Measurements from ENCODE around the gene MDFIC. TPM values are rescaled to one million over a fixed set of nuclear protein-coding genes. Genes with fewer than 3 reads are reported as not detected.

The MDFIC gene
- polyA plus RNA-seq, 1 of the 3 experiments (the other 2 are of a cell fraction), result 2.8 TPM

DNA sequence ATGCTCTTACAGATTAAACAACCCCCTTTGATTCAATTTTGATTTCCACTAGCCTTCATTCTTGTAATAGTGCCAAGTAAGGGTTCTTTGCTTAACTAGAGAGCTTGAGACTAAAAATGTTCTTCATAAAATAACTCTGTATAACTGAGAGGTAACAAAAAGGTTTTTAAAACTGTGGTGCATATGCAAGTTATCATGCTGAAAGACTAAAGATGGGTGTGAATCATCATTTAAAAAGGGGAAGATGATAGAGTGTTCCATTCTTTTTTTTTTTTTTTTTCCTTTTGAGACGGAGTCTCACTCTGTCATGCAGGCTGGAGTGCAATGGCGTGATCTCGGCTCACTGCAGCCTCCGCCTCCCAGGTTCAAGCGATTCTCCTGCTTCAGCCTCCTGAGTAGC is 11.1 kb downstream of the MDFIC start:
- DNase-seq, result no peak

DNA sequence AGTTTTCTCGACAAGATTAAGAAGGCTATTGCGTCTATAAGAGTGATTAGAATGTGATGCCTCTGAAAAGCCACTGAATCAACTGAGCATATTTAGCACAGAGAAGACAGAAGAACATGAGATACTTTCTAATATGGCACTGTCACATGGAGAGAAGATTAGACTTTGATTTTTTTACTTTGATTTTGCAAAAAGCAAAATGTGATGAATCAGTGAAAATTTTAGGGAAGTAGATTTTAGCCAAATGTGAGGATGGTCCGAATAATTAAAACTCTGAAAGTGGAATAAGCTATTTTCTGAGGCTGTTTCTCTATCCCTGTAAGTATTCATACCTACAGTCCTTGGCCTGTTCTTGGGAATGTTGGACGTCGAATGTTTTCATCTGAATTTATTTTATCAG is 11.8 kb downstream of the MDFIC start:
- Histone ChIP-seq H3K4me3 (ENCODE audit: low read depth in 2 of 2, low read length in 1 of 2) (no peak overlapping the region), H3K27me3 (ENCODE audit: insufficient read depth) (no peaks in the 10 kb centered on the region), H3F3A (replicated peaks; ENCODE audit: insufficient read depth) (no peaks in the 10 kb centered on the region), H3K79me2 (ENCODE audit: insufficient read depth) (no peaks in the 10 kb centered on the region), H3K4me1 (ENCODE audit: control insufficient read depth in 1 of 2, insufficient read depth in 2 of 2, low read depth in 1 of 2, low read length in 1 of 2) (peaks cover 0 to 5% of the 10 kb centered on the region in 2 experiments; a peak in 2 of 4 replicates), H3K4me2 (no peak overlapping the region), H3K27ac (ENCODE audit: low read depth in 2 of 2, low read length in 1 of 2) (no peak overlapping the region), H3K9ac (no peak overlapping the region), H3K9me3 (no peaks in the 10 kb centered on the region), H3K9me2 (no peaks in the 10 kb centered on the region), H4K20me1 (ENCODE audit: insufficient read depth) (no peaks in the 10 kb centered on the region), H3K36me3 (replicated peaks in 1 of 2; ENCODE audit: control insufficient read depth in 1 of 2, insufficient read depth in 2 of 2, low read length in 1 of 2) (no peaks in the 10 kb centered on the region), H2AFZ (ENCODE audit: low read depth) (no peak overlapping the region)
- DNase-seq, result no peak
- no peak for TF ChIP-seq CHD2 (IDR thresholded peaks at IDR 0.05; ENCODE audit: low read length, partially characterized antibody)
- POLR2A ChIA-PET, result no interaction called here
- WGBS (ENCODE audit: low lambda C conversion rate), result 17% methylated on average over 5 of the region's 5 CpGs
- CTCF ChIA-PET, result no interaction called here

More for the DNA sequence above, 11.1 kb downstream of the MDFIC start:
- ChIA-PET POLR2A (no interaction called here), CTCF (interaction anchor here (1.0 kb wide), 1 partner anchor 10 kb away, joined by 3 read pairs; no protein-coding TSS in a partner anchor)
- no peaks in the 10 kb centered on the region for H3K36me3 ChIP-seq (replicated peaks in 1 of 2; ENCODE audit: control insufficient read depth in 1 of 2, insufficient read depth in 2 of 2, low read length in 1 of 2)
- H3K4me1 ChIP-seq (ENCODE audit: control insufficient read depth in 1 of 2, insufficient read depth in 2 of 2, low read depth in 1 of 2, low read length in 1 of 2), result peaks cover 0 to 5% of the 10 kb centered on the region in 2 experiments; a peak in 2 of 4 replicates
- H2AFZ ChIP-seq (ENCODE audit: low read depth), result no peak overlapping the region
- H3K4me2 ChIP-seq, result no peak overlapping the region
- no peaks in the 10 kb centered on the region for H3F3A ChIP-seq (replicated peaks; ENCODE audit: insufficient read depth)
- H4K20me1 ChIP-seq (ENCODE audit: insufficient read depth), result no peaks in the 10 kb centered on the region
- no peak overlapping the region for H3K27ac ChIP-seq (ENCODE audit: low read depth in 2 of 2, low read length in 1 of 2)
- no peaks in the 10 kb centered on the region for H3K27me3 ChIP-seq (ENCODE audit: insufficient read depth)
- H3K9me2 ChIP-seq, result no peaks in the 10 kb centered on the region
- H3K9me3 ChIP-seq, result no peaks in the 10 kb centered on the region
- 2% methylated on average over 5 of the region's 5 CpGs for WGBS (ENCODE audit: low lambda C conversion rate)
- no peak overlapping the region for H3K4me3 ChIP-seq (ENCODE audit: low read depth in 2 of 2, low read length in 1 of 2)
- no peak overlapping the region for H3K9ac ChIP-seq
- H3K79me2 ChIP-seq (ENCODE audit: insufficient read depth), result no peaks in the 10 kb centered on the region
- TF ChIP-seq YY1 (IDR thresholded peaks at IDR 0.05; ENCODE audit: low read depth) (no peak), FOXM1 (IDR thresholded peaks at IDR 0.05; ENCODE audit: low read depth) (no peak), GATA2 (CRISPR knock-in tag; IDR thresholded peaks at IDR 0.05) (no peak), ELF1 (IDR thresholded peaks at IDR 0.05) (no peak), MXI1 (IDR thresholded peaks at IDR 0.05; ENCODE audit: low read depth, low read length) (no peak), JUND (IDR thresholded peaks at IDR 0.05) (no peak), RAD21 (IDR thresholded peaks at IDR 0.05; ENCODE audit: low read length) (no peak)
- TF ChIP-seq, protein P1, sequence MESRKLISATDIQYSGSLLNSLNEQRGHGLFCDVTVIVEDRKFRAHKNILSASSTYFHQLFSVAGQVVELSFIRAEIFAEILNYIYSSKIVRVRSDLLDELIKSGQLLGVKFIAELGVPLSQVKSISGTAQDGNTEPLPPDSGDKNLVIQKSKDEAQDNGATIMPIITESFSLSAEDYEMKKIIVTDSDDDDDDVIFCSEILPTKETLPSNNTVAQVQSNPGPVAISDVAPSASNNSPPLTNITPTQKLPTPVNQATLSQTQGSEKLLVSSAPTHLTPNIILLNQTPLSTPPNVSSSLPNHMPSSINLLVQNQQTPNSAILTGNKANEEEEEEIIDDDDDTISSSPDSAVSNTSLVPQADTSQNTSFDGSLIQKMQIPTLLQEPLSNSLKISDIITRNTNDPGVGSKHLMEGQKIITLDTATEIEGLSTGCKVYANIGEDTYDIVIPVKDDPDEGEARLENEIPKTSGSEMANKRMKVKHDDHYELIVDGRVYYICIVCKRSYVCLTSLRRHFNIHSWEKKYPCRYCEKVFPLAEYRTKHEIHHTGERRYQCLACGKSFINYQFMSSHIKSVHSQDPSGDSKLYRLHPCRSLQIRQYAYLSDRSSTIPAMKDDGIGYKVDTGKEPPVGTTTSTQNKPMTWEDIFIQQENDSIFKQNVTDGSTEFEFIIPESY (IDR thresholded peaks at IDR 0.05; ENCODE audit: borderline replicate concordance, low read depth), result no peak
- TF ChIP-seq, protein P2, sequence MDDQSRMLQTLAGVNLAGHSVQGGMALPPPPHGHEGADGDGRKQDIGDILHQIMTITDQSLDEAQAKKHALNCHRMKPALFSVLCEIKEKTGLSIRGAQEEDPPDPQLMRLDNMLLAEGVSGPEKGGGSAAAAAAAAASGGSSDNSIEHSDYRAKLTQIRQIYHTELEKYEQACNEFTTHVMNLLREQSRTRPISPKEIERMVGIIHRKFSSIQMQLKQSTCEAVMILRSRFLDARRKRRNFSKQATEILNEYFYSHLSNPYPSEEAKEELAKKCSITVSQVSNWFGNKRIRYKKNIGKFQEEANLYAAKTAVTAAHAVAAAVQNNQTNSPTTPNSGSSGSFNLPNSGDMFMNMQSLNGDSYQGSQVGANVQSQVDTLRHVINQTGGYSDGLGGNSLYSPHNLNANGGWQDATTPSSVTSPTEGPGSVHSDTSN (IDR thresholded peaks at IDR 0.05), result no peak
- TF ChIP-seq, protein P3, sequence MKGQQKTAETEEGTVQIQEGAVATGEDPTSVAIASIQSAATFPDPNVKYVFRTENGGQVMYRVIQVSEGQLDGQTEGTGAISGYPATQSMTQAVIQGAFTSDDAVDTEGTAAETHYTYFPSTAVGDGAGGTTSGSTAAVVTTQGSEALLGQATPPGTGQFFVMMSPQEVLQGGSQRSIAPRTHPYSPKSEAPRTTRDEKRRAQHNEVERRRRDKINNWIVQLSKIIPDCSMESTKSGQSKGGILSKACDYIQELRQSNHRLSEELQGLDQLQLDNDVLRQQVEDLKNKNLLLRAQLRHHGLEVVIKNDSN (IDR thresholded peaks at IDR 0.05; ENCODE audit: borderline replicate concordance, low read depth), result no peak
